GM12878 (cell line): ENCODE measurements around the gene CFAP61.

ENCODE experiments used
- LARP7 ChIP-seq: fragments of 450-650 bp; IDR thresholded peaks from 2 replicates; pipeline ENCODE4 v1.6.1; 2017; ENCODE audit warnings: mild to moderate bottlenecking
- MTA3 ChIP-seq: IDR thresholded peaks from 2 replicates; pipeline ENCODE4 v1.6.1; 2012; ENCODE audit warnings: low read length, inconsistent platforms, borderline replicate concordance
- POLR2AphosphoS5 ChIP-seq: IDR thresholded peaks from 2 replicates; pipeline ENCODE4 v1.6.1; 2011; ENCODE audit warnings: mild to moderate bottlenecking, low read length, inconsistent platforms

- TF ChIP-seq MTA3: no peak
- TF ChIP-seq POLR2AphosphoS5: no peak
- no peak for TF ChIP-seq LARP7
Observed at GRCh38 chr20:20275636-20276035, 223.3 kb downstream of the CFAP61 start.
